Measurements from ENCODE around the gene AGTRAP. TPM values are rescaled to one million over a fixed set of nuclear protein-coding genes. Genes with fewer than 3 reads are reported as not detected.

The AGTRAP gene
- total and polyA plus RNA-seq, 9 of the 15 experiments (the other 6 are each of a cell fraction or from before 2014, with no cell fraction given) = 26.8 to 105 (median 57.5) TPM

- ChIA-PET POLR2A (interaction anchor here (0.5 to 8.5 kb wide), 9 partner anchors 8 to 183 kb away, joined by 3 to 66 read pairs (median 5); no protein-coding TSS in a partner anchor), CTCF (ENCODE audit: low intra/inter-chr PET ratio) (no interaction called here)
- Histone ChIP-seq H3K36me3 (ENCODE audit: control insufficient read depth, insufficient read depth, low read length) (no peaks in the 10 kb centered on the region), H3K27me3 (ENCODE audit: control insufficient read depth in 2 of 2, insufficient read depth in 2 of 2, low read length in 2 of 2) (no peaks in the 10 kb centered on the region), H3K27ac (ENCODE audit: extremely low read depth, low read depth, low read length) (no peak overlapping the region), H3K4me2 (ENCODE audit: insufficient read depth, low read length) (no peak overlapping the region), H3K9ac (ENCODE audit: insufficient read depth in 1 of 2, low read depth in 2 of 2, low read length in 2 of 2) (0 out of 4 replicates have a peak overlapping the region, but pooled peaks of 1 of the 2 experiments have one; percentile 64), H2AFZ (ENCODE audit: low read depth, low read length) (no peak overlapping the region), H3K4me3 (no peak overlapping the region), H3K79me2 (ENCODE audit: control insufficient read depth, insufficient read depth, low read length) (no peaks in the 10 kb centered on the region), H3K9me1 (ENCODE audit: control insufficient read depth, insufficient read depth, low read length) (no peaks in the 10 kb centered on the region), H3K9me3 (replicated peaks; ENCODE audit: control insufficient read depth, insufficient read depth, low read depth, low read length) (no peaks in the 10 kb centered on the region), H4K20me1 (replicated peaks; ENCODE audit: control insufficient read depth, insufficient read depth, low read length) (no peaks in the 10 kb centered on the region; the same call in 1 of the 2 replicates), H3K4me1 (replicated peaks in 1 of 2; ENCODE audit: control insufficient read depth in 2 of 2, insufficient read depth in 2 of 2, low read length in 2 of 2) (peaks cover 0 to 36% of the 10 kb centered on the region in 2 experiments; a peak in 3 of 5 replicates)
- in situ Hi-C loops (cut with MboI) = no loop called here
- intact Hi-C loops (cut with micrococcal nuclease) = no loop called here
- ATAC-seq = no peak
- DNase-seq (ENCODE audit: extremely low read depth in 1 of 4, low spot score in 3 of 4) = no peak
- WGBS (ENCODE audit: insufficient coverage, low coverage, missing lambda C conversion rate) = 68% methylated on average over 15 of the region's 15 CpGs
- FAIRE-seq = no peak
- BruUV-seq (replicated peaks) = no TSS peak
- no peak for TF ChIP-seq ZNF507 (tag; conservative IDR thresholded peaks at IDR 0.05)
- no peak for TF ChIP-seq ZFP1 (CRISPR knock-in tag; IDR thresholded peaks at IDR 0.05)
- TF ChIP-seq SFPQ (IDR thresholded peaks at IDR 0.05; ENCODE audit: low read depth, low read length) = no peak
- no peak for TF ChIP-seq AFF4 (CRISPR knock-in tag; IDR thresholded peaks at IDR 0.05)
- TF ChIP-seq SMAD4 (CRISPR knock-in tag; conservative IDR thresholded peaks at IDR 0.05) = no peak
- TF ChIP-seq BCOR (IDR thresholded peaks at IDR 0.05) = peak; percentile 91
- no peak for TF ChIP-seq YBX1 (IDR thresholded peaks at IDR 0.05)
- TF ChIP-seq TCF3 (CRISPR knock-in tag; IDR thresholded peaks at IDR 0.05) = no peak
- TF ChIP-seq ZC3H4 (CRISPR knock-in tag; IDR thresholded peaks at IDR 0.05; ENCODE audit: borderline replicate concordance) = no peak
- TF ChIP-seq KDM2B (CRISPR knock-in tag; IDR thresholded peaks at IDR 0.05) = no peak
- no peak for TF ChIP-seq POLR2AphosphoS5 (IDR thresholded peaks at IDR 0.05; ENCODE audit: control insufficient read depth, insufficient read depth, low read depth, low read length)
- TF ChIP-seq ZNF639 (CRISPR knock-in tag; conservative IDR thresholded peaks at IDR 0.05 in 1 of 2, IDR thresholded peaks at IDR 0.05 in 1 of 2) = no peak
- TF ChIP-seq ZNF133 (CRISPR knock-in tag; IDR thresholded peaks at IDR 0.05) = no peak
- TF ChIP-seq NFRKB (IDR thresholded peaks at IDR 0.05; ENCODE audit: low read depth) = no peak
- TF ChIP-seq PHTF2 (CRISPR knock-in tag; IDR thresholded peaks at IDR 0.05) = no peak
These were observed 43.1 kb downstream of the AGTRAP start for GRCh38 chr1:11778844-11779623.
